ENCODE measurements around the gene TRAK2.

DNA sequence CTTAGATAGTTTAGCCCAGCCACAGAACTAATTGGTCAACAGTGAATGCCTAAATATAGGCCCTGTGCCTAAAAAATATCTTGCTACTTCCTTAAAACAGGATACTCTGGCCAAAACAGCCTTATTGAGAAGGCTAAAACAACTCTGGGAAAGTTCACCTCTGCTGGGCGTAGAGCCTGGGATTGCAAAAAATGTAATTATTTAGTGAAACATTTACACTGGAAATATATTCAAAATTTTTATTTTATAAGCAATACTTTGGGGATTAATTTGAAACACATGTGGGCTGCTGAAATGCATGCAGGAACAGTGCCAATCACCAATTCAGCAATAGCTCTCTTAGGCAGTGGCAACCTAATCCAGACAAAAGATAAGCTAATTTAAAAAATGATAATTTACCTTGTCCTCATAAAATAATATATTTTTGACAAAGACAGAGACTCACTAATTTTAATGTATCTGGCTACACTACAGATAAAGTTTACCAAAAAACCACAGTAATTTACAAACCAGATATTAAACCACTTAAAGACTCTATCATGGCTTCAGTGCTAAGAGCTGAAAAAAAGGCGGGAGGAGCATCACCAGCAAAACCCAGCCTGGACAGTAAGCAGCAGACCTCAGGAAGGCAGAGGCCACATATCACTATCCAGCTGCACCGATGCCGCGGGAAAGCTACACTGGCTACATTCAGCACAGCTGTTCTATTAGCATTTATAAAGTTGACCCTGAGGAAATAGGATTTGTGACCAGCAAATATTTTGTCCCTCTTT is 18.5 kb downstream of the TRAK2 start:
- no peak for TF ChIP-seq JUNB (CRISPR knock-in tag; IDR thresholded peaks at IDR 0.05; ENCODE audit: borderline replicate concordance)
- no peak for TF ChIP-seq KAT2B (IDR thresholded peaks at IDR 0.05; ENCODE audit: borderline replicate concordance, low read depth, low read length)
- no peak for TF ChIP-seq IRF2 (CRISPR knock-in tag; IDR thresholded peaks at IDR 0.05)
- TF ChIP-seq, protein P1, sequence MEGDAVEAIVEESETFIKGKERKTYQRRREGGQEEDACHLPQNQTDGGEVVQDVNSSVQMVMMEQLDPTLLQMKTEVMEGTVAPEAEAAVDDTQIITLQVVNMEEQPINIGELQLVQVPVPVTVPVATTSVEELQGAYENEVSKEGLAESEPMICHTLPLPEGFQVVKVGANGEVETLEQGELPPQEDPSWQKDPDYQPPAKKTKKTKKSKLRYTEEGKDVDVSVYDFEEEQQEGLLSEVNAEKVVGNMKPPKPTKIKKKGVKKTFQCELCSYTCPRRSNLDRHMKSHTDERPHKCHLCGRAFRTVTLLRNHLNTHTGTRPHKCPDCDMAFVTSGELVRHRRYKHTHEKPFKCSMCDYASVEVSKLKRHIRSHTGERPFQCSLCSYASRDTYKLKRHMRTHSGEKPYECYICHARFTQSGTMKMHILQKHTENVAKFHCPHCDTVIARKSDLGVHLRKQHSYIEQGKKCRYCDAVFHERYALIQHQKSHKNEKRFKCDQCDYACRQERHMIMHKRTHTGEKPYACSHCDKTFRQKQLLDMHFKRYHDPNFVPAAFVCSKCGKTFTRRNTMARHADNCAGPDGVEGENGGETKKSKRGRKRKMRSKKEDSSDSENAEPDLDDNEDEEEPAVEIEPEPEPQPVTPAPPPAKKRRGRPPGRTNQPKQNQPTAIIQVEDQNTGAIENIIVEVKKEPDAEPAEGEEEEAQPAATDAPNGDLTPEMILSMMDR (CRISPR knock-in tag; IDR thresholded peaks at IDR 0.05), result no peak
- TF ChIP-seq POLR2AphosphoS5 (IDR thresholded peaks at IDR 0.05; ENCODE audit: low read depth, low read length), result no peak
- TF ChIP-seq RAD51 (IDR thresholded peaks at IDR 0.05; ENCODE audit: borderline replicate concordance), result no peak
- TF ChIP-seq DPF2 (CRISPR knock-in tag; IDR thresholded peaks at IDR 0.05; ENCODE audit: borderline replicate concordance, low read depth), result no peak
- no peak for TF ChIP-seq SP1 (IDR thresholded peaks at IDR 0.05)
- TF ChIP-seq SP1 (CRISPR knock-in tag; IDR thresholded peaks at IDR 0.05), result no peak
- TF ChIP-seq SOX6 (IDR thresholded peaks at IDR 0.05), result no peak
- TF ChIP-seq SOX6 (CRISPR knock-in tag; IDR thresholded peaks at IDR 0.05), result no peak
- no peak for TF ChIP-seq ZSCAN29 (CRISPR knock-in tag; conservative IDR thresholded peaks at IDR 0.05)
- TF ChIP-seq KMT2B (CRISPR knock-in tag; IDR thresholded peaks at IDR 0.05), result no peak
- TF ChIP-seq FOSL2 (CRISPR knock-in tag; IDR thresholded peaks at IDR 0.05), result no peak
- TF ChIP-seq BHLHE40 (IDR thresholded peaks at IDR 0.05; ENCODE audit: low read length), result no peak

Data from HepG2 (cell line).